GM15510 (cell line): ENCODE results near the gene KRT26.

Source experiments
- POLR2A ChIP-seq: IDR thresholded peaks from 3 replicates; pipeline ENCODE4 v1.6.1; 2011; ENCODE audit warnings: borderline replicate concordance; ENCODE audit not compliant: insufficient read length; ENCODE audit errors: extremely low read depth

The KRT26 gene

GRCh38 chr17:40772101-40772500, at the start of gene KRT26:
Gene KRT26, minus strand, starts transcription at chr17:40772201. Its CDS starts 88 bp downstream, at chr17:40772113.
- TF ChIP-seq POLR2A = no peak

DNA sequence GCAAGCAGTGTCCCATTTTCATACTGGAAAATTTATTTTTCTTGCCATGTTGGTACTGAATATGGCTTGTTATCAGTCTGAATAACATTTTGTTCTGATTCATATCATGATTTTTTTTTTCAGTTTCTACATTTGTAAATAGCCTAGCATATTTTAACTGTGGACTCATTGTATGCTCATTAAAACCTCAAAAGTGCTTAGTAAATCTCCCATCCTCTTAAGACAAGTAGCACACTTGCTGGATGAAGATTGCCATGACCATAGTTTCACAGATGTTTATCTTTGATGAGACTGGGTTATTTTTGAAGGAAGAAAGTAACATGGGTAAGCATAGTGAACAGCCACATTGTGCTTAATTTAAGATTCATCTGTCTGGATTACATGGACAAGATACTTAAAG, 49.5 kb upstream of the KRT26 start:
- TF ChIP-seq POLR2A = no peak

- no peak for TF ChIP-seq POLR2A
Observed at GRCh38 chr17:40820228-40820838, 48.3 kb upstream of the KRT26 start.

DNA sequence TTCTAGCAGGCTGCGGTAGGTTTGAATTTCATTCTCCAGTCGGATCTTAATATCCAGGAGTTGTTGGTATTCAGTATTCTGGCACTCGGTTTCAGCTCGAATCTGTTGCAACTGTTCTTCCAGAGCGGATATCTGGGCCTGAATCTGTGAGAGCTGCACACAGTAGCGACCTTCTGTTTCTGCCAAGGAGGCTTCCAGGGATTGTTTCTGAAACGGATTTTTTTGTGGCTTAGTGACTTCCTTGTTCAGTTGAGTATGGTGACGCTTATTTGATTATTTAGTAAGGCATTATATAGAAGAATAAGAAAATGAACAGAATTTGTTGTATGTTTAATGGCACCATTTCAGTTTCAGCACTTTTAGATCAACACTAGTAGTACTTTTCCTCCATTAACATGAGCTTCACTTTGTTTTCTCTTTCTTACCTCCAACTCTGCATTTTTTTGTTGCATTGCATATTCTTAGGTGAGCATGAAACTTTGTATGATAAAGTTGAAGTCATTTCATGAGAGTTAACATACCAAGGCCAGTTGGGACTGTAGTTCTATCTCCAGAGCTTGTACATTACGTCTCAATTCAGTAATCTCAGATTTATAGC, 47.6 kb upstream of the KRT26 start:
- TF ChIP-seq POLR2A = no peak

DNA sequence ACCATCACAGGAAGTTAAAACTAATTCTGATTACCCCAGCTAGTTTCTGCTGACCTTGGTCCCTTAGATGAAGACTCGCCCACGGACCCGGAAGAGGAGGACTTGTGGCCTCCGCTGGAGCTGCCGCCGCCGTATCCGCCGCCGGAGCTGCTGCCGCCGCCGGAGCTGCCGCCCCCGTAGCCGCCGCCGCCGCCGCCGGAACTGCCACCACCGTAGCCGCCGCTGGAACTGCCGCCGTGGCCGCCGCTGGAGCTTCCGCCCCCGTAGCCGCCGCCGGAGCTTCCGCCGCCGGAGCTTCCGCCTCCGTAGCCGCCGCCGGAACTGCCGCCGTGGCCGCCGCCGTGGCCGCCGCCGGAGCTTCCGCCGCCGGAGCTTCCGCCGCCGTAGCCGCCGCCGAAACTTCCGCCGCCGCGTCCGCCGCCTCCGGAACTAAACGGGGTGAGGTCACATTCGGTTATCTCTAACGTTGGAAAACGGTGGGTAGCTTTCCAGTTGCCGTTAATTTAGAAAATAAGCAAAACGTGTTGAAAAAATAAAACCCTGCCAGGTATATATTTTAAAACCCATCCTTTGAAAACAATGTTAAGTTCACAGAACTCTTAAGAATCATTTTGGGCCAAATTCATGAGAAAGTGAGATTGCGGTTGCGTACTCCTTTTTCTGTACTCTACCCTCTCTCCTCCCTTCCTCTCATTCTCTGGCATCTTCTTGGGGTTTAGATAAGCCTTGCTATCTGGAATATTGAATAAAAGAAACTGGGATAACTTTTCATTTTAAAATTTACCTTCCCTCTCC, 46.9 kb upstream of the KRT26 start:
- TF ChIP-seq POLR2A = peak; percentile 78

DNA sequence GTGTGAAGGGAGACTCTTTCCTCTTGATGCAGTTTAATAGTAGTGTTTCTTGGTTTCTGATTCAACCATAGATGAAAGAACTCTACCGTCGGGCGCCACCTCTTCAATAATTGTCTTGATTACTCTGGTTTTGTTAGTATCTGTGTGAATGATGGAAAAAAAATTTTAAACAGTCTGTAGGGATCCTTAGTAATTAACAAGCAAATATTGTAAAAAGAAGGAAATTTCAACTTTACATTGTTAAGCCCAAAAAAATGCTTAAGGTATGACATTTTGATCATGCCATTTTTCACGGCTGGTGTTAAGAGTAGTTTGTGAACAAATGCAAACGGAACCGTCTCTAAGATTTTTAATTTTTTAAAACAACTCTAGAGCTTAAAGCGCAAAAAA, 46.3 kb upstream of the KRT26 start:
- TF ChIP-seq POLR2A = no peak

- TF ChIP-seq POLR2A = no peak
Observed at GRCh38 chr17:40817103-40817682, 45.2 kb upstream of the KRT26 start.

- TF ChIP-seq POLR2A = no peak
Observed at GRCh38 chr17:40816569-40816968, 44.6 kb upstream of the KRT26 start.

DNA sequence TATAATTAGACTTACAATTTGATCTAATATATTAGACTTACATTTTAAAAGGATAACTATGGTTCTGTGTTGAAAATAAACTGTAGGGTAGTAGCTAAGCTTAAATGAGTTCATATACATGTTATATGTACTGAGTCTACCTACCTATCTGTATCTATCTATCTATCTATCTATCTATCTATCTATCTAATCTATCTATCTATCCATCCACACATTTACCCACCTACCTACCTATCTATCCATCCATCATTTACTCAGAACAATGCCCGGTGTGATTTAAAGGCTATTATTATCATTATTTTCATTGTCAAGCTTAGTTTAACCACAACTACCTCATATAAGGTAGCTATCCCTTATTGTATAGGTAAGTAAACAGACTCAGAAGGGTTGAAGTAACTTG, 43.4 kb upstream of the KRT26 start:
- TF ChIP-seq POLR2A = no peak

DNA sequence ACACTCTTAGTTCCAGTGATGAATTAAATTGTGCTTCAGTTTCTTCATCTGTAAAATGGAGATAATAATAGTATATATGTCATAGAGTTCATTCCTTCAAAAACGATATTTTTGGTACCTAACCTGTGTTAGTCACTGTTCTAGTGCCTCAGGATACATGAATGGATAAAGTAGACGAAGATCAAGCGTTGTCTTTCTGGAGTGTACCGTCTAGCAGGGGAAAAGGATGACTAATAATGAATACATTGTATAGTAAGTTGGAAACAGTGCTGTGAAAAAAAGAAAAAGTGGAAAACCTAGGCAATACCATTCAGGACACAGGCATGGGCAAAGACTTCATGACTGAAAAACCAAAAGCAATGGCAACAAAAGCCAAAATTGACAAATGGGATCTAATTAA, 41.8 kb upstream of the KRT26 start:
- TF ChIP-seq POLR2A = no peak

DNA sequence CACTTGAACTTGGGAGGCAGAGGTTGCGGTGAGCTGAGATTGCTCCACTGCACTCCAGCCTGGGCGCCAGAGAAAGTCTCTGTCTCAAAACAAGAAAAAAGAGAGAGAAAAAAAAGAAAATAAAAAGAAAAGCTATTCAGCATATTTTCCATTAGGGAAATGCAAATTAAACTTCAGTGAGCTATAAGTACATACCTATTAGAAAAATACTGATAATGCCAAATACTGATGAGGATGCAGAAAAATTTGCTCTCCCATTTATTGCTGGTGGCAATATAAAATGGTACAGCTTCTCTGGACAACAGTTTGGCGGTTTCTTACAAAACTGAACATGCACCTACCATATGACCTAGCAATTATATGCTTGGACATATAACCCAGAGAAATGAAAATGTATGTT, 40.6 kb upstream of the KRT26 start:
- no peak for TF ChIP-seq POLR2A

- TF ChIP-seq POLR2A = no peak
Observed at GRCh38 chr17:40810494-40810893, 38.5 kb upstream of the KRT26 start.

GRCh38 chr17:40809721-40810421, 37.9 kb upstream of the KRT26 start:
- no peak for TF ChIP-seq POLR2A

DNA sequence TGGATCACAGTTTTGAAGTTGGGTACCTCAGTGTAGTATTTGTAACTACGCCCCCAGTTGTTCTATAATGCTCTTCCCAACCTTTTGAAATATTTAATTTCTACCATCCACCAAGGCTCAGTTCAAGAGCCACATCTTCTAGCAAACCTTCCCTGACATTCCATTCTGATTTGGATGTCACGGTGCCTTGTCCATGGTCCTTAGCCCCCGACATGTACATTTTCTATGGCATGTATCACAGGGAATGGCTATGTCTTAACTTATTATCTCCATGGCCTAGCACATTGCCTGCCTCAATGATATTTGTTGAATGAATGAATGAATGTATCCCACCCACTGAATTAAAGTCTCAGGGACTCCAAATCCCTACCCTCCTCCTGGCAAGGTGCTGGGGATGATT, 34.1 kb upstream of the KRT26 start:
- no peak for TF ChIP-seq POLR2A

GRCh38 chr17:40803617-40804082, 31.6 kb upstream of the KRT26 start:
- TF ChIP-seq POLR2A = no peak
